ENCODE measurements around the gene CALU.

The CALU gene

GRCh38 chr7:128744366-128744905, 5.3 kb downstream of the CALU start:
- FAIRE-seq (no peak), DNase-seq (ENCODE audit: insufficient read length, low spot score) (no peak)

DNA sequence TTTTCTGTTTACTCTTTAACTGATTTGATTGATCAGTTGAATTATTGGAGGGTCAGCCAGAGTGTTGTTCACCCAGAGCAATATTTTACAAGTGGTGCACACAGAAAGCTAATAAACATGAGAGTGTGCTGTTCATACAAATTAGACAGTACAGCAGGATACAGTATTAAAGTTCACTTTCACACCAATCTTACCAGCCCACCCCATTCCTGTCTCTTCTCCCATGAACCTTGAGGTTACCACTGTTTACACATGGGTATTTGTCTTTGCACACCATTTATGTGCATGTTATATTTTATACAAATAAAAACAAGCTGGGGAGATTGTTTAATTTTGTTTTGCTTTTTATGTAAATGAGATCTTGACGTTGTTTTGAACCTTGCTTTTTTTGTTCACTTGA, 6.5 kb downstream of the CALU start:
- DNase-seq (ENCODE audit: insufficient read length, low spot score) = no peak
- FAIRE-seq = no peak

GRCh38 chr7:128747327-128748079, 8.3 kb downstream of the CALU start:
- no peak for FAIRE-seq
- no peak for DNase-seq (ENCODE audit: insufficient read length, low spot score)

DNA sequence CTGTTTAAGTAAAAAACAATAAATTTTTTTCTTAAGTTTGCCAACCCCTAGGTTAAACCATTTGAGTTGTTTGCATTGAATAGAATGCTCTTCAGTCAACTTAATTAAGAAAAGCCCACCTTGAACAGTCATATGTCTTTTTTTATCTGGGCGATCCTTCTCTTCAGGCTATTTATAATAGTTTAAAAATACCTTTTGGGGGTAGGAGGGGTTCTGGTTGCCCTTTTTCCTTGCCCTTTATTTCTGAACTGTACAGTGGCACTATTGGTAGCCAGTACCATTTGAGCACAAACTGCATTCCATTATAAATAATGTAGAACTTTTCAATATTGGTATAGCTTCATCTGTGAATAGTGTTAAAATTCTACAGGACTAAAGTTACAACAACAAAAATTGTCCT, 13.1 kb downstream of the CALU start:
- DNase-seq (ENCODE audit: insufficient read length, low spot score) (no peak), FAIRE-seq (no peak)

- no peak for FAIRE-seq
- no peak for DNase-seq (ENCODE audit: insufficient read length, low spot score)
Measured at GRCh38 chr7:128755075-128755818, 16.1 kb downstream of the CALU start.

DNA sequence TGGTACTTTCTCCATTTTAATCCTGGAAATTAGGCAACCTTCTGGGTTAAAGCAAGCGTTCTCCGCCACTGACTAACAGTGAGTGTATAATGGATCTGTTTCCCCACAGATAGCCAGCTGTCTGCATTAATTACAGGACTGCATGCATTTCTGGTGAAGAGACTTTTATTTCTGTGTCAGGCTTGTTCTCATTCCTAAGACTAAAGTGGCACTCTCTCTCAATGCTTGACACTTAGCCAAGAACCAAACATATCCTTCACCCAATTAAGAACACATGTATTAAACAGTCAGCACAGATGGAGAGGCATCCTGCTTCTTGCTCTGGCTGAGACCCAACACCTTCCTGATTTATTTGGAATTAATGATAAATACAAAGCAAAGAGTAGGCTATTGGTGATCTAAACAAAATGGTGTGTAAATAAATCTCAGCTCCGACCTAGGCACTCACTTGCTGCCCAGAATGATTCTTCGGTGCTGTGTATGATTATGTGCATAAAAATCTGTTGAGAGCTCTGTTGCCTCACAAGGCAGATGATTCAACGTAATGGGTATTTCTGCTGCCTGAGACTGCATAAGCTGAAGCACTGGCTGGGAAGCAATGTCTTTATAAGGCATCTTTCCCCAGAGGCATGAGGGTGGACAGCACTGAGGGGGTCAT, 16.8 kb downstream of the CALU start:
- FAIRE-seq (no peak), DNase-seq (ENCODE audit: insufficient read length, low spot score) (no peak)

- FAIRE-seq = no peak
- no peak for DNase-seq (ENCODE audit: insufficient read length, low spot score)
Measured at GRCh38 chr7:128757203-128757602, 18.0 kb downstream of the CALU start.

DNA sequence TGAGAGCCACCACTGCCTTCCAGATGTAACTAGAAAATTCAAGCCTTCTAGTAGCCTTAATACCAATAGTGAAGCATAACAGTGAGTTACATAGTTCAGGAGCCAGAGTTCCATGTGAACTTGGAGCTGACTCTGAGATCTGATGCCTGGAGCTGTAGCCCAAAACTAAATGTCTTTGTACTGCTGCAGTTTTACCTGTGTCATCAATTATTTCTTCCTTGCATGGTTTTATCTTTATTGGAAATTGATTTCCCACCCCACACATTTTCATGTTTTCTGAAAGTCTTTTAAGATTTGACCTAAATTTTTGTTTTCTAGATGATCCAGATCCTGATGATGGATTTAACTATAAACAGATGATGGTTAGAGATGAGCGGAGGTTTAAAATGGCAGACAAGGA, 19.4 kb downstream of the CALU start:
- DNase-seq (ENCODE audit: insufficient read length, low spot score) (no peak), FAIRE-seq (no peak)

GRCh38 chr7:128759242-128759641, 20.1 kb downstream of the CALU start:
- DNase-seq (ENCODE audit: insufficient read length, low spot score) (no peak), FAIRE-seq (no peak)

DNA sequence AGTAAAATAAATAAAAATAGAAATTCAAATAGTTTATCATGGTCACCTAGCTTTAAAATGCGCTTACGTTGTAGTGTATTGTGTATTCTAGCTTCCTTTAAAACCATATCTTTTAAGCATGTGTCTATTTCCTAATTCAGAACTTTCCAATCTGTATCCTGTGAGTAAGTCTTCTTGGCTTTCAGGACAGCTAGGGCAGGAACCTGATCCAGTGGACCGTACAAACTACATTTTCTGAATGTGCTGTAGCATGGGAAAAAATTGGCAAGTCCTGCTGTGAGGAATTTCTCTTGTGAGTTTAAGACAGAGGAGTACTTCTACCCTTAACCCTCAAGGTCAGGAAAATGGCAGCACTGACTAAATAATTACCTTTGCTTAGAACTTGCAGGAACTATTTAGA, 24.4 kb downstream of the CALU start:
- FAIRE-seq (no peak), DNase-seq (ENCODE audit: insufficient read length, low spot score) (no peak)

DNA sequence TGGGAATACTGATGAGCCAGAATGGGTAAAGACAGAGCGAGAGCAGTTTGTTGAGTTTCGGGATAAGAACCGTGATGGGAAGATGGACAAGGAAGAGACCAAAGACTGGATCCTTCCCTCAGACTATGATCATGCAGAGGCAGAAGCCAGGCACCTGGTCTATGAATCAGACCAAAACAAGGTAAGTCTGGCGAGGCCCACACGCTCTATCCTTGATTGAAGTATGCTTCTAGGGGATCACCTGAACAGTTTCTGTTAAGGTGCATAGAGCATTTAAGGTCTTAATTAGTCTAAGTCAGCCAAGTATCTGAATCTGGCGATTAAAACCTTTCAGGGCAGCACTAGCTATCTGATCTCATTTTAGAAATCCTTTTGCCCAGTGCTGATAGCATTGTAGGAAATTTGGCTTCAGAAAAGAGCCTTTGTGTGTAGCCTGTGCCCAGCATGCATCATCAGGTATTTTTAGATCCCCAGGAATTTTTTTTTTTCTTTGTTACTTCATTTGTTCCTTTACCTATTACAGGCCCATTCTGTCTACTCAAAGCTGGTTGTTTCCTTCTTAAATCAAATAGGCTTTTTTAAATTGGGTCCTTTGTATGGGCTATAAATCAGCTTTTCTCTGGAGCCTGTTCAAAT, 28.4 kb downstream of the CALU start:
- no peak for FAIRE-seq

GRCh38 chr7:128770233-128770632, 31.1 kb downstream of the CALU start:
- DNase-seq (ENCODE audit: insufficient read length, low spot score) (no peak), FAIRE-seq (no peak)

More for the DNA sequence above, 28.4 kb downstream of the CALU start:
- no peak for DNase-seq (ENCODE audit: insufficient read length, low spot score)

DNA sequence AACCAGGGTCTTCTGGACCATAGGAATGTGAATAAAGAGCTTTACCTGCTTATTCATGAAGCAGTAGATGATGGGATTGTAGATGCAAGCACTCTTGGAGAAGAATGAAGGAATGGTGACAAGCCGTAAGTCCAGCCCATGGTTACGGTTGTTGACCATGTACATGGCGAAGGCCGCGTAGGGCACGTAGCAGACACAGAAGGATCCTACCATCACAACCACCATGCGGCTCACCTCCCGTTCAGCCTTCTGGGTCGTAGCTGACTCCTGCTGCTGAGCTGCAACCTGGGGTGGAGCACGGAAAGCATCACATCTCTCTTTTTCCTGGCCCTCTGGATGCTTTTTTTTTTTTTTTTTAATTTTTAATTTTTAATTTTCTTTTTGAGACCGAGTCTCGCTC, 34.4 kb downstream of the CALU start:
- FAIRE-seq (no peak), DNase-seq (ENCODE audit: insufficient read length, low spot score) (no peak)

GRCh38 chr7:128774029-128774689, 35.0 kb downstream of the CALU start:
- no peak for FAIRE-seq

GRCh38 chr7:128774921-128775320, 35.8 kb downstream of the CALU start:
- FAIRE-seq (no peak), DNase-seq (ENCODE audit: insufficient read length, low spot score) (no peak)

More at GRCh38 chr7:128774029-128774689, 35.0 kb downstream of the CALU start:
- DNase-seq (ENCODE audit: insufficient read length, low spot score) = no peak

- no peak for FAIRE-seq
Measured at GRCh38 chr7:128775744-128776474, 36.8 kb downstream of the CALU start, which contains the start of gene OPN1SW. Gene OPN1SW, minus strand, starts transcription at chr7:128775794. Its CDS starts 13 bp downstream, at chr7:128775781.

DNA sequence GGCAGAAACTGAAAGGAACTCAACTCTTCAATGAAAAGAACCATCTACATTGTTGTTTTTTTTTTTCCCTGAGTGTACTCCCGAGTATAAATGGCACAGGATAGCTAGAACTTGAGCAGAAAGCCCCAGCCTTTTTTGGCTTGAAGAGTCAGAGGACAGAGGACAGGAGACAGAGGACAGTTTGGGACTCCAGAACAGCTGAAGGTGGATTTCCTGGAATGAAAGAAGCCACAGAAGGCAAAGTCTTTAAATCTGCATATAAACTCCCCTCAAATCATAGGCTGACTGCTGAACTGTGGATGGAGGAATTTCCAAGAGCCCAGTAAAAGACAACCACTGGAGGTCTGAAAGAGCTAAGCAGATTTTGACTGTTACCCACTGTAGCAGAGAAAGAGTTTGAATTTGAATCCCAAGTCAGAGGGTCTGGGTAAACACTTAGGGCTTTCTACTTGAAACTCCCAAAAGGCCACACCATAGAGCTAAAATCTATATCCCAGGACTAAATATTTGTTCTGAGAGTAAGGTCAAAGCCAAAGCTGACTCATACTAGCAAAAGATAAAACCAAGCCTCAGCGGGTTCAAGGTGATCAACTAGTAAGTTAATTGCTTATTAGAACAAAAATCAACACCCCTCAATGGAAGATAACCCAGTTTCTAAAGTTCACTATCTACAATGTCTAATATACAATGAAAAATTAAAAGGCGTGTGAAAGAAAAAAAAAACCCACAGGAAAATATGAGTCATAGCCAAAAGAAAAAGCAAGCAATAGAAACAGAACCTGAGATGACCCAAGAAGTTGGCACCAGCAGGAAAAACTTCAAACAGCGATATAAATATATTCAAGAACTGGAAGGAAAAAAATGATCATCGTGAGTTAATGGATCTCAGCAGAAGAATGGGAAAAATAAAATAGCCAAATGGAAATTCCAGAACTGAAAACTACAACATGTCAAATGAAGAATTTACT, 38.3 kb downstream of the CALU start:
- FAIRE-seq (no peak), DNase-seq (ENCODE audit: insufficient read length, low spot score) (no peak)

More at GRCh38 chr7:128775744-128776474, 36.8 kb downstream of the CALU start, which contains the start of gene OPN1SW:
- DNase-seq (ENCODE audit: insufficient read length, low spot score) = no peak

DNA sequence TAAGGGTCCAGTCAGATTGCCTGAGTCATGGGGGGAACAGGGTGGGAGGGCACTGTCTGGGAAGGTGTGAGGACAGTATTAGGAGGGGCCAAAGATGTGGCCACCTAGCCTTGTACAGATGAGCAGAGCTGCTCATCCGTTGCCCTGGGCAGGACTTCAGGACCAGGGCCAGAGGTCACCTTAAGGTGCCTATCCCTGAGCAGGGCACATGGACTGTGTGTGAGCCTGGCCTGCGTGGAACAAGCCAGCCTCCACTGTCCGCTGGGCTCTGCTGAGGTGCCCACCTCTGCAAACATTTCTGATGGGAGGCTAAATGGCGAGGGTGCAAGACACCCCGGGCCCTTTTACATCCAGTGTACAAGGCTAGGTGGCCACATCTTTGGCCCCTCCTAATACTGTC, 39.8 kb downstream of the CALU start:
- FAIRE-seq (no peak), DNase-seq (ENCODE audit: insufficient read length, low spot score) (no peak)
